ELR (cell line): ENCODE data around the gene TMED10.
"Not testable (repeated sequence)": the region's sequence is repeated elsewhere in the genome, so short reads cannot be mapped to it uniquely, and the experiment has no call there.

ENCODE experiments used
- DNase-seq: peaks from one replicate; pipeline ENCODE4 v3.0.0-alpha.2; 2015; ENCODE audit warnings: low read depth

The TMED10 gene

DNA sequence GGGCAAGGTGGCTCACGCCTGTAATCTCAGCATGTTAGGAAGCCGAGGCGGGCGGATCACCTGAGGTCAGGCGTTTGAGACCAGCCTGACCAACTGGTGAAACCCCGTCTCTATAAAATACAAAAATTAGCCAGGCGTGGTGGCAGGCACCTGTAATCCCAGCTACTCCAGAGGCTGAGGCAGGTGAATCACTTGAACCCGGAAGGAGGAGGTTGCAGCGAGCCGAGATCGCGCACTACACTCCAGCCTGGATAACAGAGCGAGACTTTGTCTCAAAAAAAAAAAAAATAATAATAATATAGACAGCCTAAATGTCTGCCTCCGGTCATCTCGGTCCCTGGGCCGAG, 49.0 kb downstream of the TMED10 start:
- DNase-seq: not testable (repeated sequence)

DNA sequence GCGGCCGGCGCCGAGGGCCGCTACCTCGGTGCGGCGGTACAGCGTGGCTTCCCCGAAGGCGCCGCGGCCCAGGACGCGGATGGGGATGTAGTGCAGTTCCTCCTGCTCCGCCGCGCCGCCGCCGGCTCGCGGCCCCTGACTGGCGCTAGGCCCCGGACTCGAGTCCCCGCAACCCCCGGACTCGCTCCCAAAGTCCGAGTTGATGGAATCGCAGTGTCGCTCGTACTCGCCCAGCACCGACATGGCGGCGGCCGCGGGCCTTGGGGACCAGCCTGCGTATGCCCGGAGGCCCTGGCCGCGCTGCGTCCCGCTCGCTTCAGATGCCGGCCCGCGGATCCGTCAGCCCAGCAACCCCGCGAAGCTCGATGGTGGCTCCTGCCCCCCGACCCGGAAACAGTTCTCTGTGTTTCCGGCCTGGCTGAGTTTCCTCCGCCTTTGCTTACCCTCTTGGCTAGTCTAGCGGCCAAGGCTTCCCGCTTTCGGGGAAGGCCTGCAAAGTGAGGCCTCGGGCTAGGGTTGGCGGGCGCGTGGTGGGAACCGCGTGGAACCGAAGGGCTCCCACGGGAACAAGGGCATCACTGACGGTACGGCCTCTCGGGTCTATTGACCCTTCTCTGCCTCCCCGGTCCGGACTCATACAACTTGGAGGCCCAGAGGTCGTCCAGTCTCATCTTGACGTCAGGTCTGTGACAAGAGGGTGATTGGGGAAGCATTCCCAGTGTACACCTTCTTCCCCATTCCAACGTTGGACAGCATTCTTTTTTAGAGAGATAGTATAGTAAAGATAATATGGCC, 49.5 kb downstream of the TMED10 start, which contains the start of gene NEK9:
TSS of gene NEK9 (minus strand) at position 370 of the 795 bp plus-strand sequence. CDS start at position 243, 127 bp downstream.
- peak; percentile 92 for DNase-seq

DNA sequence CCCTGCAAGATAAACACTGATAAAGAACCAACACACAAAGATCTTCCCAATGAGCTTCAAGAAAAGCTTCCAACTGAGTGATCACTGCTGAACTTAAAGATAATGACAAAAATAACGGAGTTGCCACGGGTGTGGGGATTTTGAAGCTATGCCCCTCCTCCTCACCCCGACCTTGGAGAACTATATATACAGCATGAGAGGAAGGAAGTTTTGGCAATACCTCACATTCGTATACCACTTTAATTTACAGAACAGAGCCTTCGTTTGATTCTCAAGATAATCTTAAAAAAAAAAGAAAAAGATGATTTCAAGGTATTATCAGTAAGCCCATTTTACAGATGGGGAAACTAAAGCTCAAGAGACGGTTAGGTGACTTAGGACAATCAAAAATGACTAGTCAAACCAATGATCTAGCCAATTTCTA, 50.3 kb downstream of the TMED10 start:
- DNase-seq: peak; percentile 38

DNA sequence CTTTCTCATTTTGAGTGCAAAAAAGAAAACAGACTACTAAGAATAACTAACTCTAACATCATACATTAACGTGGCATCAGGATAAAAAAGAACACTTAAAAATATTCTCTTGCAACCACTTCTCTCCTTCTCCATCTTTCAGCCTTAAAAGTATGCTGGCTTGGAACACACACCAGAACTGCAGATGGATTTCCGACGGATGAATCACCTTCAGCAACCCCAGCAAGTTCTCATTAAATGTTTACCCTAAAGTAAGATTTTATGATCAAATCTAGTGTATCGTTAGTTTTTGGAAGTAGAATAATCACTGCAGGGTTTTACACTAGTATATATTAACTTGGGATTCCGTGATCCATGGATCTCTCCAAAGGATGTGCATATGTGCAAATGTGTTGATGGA, 50.8 kb downstream of the TMED10 start:
- peak; percentile 74 for DNase-seq

DNA sequence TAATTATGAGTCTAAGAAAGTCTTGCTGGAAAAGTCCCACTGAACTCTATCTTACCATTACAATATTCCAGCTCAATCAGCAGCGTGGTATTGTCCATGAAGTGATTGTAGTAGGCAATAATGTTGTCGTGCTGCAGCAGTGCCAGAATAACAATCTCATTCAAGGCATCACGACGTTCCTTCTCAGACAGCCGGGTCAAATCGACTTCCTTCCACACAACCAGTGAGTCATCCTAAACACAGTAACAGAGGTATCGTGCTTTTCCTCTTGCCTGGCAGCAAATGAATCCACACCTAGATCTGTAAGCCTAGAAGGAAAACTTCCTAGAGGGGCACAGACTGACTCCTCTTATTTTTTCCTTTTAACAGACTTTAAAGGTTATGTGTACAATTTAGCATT, 52.4 kb downstream of the TMED10 start:
- DNase-seq: peak; percentile 91

DNA sequence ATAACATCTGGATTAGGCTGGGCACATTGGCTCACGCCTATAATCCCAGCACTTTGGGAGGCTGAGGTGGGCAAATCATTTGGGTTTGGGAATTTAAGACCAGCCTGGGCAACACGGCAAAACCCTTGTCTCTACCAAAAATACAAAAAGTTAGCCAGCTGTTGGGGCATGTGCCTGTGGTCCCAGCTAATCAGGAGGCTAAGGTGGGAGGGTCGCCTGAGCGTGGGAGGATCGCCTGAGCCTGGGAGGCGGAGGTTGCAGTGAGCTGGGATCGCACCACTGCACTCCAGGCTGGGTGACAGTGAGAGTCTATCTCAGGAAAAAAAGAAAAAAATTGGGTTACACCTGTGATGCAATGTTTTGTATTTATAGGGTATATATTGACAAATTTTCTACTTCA, 54.9 kb downstream of the TMED10 start:
- DNase-seq: no peak

DNA sequence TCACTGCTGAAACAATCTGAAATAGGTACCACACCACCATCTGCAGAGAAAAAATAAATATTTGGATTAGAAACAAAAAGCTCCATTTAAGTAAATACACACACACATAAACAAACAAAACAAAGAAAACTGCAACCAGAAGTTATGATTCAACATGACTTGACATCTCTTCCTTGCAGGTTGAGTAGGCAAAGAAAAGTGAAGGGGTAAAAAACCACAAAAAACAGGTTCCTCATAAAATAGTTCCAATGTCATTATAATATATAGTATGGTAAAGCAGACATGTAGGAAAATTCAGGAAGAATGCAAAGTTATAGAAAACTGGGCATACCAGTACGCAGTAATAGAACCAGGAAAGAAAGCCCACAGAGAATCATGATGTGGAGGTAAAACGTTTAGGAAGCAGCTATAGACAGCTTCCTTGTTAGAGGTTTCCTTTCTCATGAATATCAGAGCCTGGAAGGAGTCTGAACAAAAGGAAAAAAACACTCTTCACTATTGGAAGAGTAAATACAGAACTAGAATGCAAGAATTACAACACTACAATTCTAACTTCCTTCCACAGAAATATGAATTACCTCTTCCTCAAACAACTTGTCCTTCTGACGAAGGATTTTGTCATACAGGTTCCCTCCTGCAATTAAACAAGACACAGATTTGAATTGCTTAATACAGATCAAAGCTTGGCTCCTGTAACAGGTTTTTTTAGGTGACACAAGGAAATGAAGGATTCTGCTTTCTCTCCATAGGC, 55.7 kb downstream of the TMED10 start:
- no peak for DNase-seq

DNA sequence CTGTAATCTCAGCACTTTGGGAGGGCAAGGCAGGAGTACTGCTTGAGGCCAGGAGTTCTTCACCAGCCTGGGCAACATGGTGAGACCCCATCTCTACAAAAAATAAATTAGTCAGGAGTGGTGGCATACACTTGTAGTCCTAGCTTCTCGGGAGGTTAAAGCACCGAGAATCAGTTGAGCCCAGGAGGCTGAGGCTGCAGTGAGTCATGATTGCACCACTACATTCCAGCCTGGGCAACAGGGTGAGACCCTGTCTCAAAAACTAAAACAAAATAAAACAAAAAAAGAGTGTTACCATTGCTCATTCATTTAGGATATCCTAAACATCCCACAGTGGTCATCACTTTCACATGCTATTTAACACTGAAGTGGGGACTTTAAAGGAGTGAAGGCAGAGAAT, 57.4 kb downstream of the TMED10 start:
- DNase-seq: peak; percentile 60

DNA sequence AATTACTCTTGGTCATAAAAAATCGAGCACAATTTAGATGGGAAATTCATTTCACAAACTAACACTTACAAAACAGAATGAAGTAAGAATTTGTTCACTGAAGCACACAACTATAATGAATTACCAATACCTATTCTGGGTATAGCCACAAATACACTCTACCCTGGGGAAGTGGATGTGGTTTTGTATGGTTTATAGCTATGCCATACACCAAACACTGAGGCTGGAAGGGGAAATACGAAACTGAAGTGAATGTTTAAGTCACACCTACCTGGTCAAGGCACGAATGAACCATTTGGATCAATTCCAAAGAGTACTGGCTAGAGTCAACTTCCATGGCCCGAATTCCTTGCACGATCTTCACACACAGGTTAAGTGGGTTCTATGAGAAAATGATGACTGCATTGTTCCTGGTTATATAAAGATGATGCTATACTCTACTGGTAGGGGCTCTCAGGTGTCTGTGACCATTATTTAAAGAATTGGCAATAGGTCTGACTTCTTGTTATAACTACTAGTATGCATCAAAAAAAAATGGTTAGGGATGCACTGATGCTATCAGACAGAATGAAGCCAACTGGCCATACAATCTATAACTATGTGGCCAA, 62.4 kb downstream of the TMED10 start:
- no peak for DNase-seq

DNA sequence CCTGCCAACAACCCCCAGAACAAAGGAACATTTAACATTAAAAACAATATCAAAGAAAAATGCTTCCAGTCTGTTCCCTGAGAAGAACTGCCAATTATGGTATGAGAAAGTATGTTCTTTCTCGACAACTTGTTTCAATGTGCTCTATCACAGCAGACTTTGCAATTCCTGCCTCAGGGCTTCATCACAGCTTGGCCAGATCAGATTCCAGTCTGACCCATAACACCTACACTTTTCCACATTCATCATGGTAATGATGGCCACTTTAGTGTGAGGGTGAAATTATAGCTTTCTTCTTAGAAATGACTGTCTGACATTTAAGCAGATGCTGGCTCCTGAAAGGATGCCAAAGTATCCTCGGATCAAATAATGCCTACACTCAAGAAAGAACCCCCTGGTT, 66.5 kb downstream of the TMED10 start:
- DNase-seq: no peak

DNA sequence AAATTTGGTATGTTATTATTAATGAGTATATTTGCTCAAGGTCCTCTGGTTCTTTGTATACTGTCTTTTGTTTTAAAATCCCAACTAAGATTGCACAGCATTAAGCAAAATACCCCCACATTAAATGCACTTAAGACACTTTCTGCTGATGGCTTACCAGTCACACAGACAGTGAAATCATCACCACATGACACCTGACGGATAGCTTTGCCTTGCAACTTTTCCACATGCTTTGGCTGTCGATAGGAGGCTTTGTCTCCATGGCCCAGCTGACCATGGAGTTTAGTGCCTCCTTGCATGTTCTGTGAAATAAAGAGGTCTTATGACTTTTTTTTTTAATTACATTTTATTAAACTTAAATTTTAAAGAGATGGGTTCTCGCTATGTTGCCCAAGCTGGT, 69.2 kb downstream of the TMED10 start:
- DNase-seq: no peak

DNA sequence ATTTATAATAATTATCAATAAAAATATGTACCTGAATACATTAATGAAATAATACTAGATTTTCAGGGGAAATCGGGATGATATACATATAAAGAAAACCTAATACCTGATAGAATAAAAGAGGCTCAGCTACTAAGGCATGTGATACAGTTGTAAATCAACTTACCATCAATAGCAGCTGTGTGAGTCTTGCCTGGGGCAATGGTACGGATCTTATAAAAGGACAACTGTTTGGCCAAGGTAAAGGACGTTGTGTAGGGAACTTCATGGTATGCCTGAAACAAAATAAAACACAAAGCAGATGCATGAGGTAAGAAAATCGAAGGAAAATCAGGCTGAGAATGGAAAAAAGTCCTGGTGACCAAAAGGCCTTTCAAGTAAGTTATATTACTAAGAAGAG, 74.9 kb downstream of the TMED10 start:
- DNase-seq: no peak

DNA sequence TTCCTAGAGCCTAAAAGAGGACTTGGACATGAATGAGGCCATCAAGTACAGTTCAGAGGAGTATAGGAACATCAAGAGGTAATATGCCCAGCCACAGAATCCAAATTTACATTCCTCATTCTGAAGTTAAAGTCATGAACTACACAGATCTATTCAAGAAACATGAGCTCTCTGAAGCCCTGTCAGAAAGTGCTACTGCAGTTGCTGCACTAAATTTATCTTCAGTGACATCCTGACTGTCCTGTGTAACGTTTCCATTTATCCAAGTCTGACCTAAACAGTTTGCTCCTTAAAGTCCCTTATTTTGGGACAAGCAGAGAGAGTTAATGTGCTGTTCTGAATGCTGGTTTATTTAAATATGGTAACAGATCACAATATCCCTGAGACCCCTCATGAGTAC, 77.7 kb downstream of the TMED10 start:
- DNase-seq: no peak

DNA sequence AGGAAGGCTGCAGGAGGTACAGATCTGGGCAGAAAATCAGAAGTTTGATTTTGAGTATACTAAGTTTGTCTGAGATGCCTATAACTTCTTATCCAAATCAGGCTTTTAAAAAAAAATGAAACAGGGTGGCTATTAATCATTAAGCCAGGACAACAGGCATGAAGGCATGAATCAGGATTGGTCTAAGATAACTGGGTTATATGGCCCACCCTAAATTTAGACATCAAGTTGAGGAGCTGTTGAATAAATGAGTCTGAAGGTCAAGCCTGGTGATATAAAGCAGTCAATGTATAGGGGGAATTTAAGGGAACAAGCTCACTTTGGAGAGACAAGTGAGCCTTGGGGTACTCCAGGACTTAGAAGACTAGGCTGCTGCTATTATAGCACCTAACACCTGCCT, 78.2 kb downstream of the TMED10 start:
- DNase-seq: no peak

DNA sequence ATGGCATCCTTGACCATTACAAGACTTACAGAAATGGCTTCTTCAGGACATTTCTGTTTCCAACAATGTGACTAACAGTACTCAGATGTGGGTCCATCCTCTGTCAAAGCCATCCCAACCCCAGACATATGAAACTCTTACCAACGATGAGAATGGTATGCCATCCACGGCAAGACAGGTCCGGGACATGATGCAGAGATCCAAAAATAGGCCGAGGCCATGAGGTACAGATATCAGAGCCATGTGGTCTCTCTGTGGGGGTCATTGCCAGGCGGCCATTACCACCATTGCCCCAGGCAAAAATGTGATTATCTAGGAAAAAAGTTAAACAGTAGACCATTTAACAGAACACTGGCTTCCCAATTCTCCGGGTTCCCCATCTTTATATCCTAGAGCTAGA, 79.5 kb downstream of the TMED10 start:
- no peak for DNase-seq

DNA sequence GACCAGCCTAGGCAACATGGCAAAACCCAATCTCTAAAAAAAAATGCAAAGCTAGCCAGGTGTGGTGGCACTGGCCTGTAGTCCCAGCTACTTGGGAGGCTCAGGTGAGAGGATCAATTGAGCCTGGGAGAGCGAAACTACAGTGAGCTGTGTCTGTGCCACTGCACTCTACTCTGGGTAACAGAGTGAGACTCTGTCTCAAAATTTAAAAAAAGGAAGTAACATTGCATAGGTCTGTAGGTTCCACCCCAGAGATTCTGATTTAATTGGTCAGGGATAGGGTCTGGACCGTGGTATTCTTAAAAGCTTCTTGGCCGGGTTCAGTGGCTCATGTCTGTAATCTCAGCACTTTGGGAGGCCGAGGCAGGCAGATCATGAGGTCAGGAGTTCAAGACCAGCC, 80.7 kb downstream of the TMED10 start:
- DNase-seq: no peak

DNA sequence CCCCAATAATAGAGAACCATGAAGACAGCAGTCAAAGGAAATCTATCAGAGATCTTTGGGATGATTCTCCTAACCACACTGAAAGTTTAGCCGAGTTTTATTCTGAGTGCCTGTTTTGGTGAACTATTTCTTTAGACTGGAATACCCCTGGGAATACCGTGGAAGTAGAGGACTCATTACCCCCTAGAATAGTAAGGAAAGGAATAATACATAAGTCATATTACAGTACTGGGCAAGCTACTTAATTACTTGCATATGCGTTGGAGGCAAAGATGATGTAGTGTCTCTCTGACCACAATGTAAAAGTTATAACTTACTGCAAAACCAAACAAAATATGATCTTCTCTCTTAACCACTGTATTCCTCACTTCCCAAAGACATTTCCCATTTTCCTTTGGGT, 81.5 kb downstream of the TMED10 start:
- no peak for DNase-seq

DNA sequence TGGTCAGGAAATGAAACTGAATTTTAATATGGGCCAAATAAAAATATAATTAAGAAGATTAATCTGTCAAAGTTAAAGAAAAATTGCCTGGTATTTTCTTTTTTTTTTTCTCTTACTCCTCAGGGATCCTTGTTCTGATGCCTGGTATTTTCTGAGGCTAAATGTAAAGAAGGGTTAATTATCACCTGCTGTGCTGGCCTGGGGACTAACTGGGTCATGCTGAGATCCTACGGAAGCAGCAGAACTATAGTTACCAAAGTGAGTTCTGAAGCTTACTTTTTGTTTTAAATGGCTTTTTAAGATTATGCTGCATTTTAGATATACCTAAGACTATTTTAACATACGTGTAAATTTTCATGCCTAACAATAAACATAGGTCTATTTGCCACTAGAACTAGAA, 83.7 kb downstream of the TMED10 start:
- DNase-seq: no peak

DNA sequence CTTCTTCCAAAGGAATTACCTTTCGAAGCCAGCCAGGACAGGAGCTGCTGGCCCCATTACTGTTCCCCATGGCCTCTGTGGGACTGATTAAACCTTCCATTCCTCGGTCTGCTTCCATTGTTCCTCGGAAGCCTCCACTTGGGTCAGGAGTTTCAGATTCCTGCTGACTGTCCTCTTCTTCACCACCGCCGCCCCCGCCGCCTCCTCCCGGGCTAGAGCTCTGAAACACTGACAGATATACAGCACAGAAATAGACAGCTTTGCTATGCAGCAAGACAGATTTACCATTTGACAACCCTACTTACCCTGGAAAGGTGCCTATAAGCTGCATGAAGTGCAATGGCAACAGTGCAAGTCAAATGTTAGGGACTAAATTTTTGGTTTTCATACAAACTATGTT, 85.2 kb downstream of the TMED10 start:
- no peak for DNase-seq

DNA sequence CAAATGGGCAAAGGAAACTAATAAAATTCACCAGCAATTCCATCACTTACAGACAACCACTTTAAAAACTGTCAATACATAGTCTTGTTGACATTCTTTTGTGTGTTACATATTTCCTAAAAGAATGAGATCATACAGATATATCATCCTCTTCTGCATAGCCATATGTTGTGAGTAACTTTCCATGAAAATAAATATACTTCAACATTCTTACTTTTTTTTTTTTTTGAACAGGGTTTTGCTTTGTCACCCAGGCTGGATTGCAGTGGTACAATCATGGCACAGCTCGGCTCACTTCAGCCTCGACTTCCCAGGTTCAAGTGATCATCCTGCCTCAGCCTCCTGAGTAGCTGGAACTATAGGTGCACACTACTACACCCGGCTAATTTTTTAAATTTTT, 86.1 kb downstream of the TMED10 start:
- DNase-seq: peak; percentile 53

DNA sequence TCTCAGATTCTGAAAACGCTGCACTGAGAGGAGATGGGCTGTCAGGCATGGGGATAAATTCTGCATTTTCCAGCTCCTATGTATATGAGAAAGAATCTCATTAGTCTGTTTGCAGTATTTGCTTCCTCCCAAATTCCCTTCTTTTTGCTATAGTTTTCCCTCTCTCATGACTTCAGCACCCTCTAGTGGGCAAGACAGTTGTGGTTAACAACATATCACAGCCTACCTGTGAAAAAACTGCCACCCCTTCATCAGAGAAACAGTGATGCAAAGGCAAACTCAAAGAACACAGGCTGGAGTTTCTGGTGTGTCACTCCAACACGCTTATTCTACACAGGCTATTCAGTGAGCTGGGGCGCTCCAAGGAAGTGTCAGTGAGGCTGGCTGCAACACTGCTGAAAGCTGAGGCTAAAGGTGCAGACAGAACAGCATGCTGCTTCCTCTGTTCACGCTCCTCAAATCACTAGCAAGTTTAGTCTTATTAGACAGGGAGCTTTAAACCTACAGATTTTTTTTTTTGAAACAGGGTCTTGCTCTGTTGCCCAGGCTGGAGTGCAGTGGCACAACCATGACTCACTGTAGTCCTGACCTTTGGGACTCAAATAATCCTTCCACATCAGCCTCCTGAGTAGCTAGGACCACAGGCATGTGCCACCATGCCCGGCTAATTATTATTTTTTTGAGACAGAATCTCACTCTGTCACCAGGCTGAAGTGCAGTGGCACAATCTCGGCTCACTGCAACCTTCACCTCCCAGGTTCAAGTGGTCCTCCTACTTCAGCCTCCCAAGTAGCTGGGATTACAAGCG, 87.6 kb downstream of the TMED10 start:
- DNase-seq: peak; percentile 79

DNA sequence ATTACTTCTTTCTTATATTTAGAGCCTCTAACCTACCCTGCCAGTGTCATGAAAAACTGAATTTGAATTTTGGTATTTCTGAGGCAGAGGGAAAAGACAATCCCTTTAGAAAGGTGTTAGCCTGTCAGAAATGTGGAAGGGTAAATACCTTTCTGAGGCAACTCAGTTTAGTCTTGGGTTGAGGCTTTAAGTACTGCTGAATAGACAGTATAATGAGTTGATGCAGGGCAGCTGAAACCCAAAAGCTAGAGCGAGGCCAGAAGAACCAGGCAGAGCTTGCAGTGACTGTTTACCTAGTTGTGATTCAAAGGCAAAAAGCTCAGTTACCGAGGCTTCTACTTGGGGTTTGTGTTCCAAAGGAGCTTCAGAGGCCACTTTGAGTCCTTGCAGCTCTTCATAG, 88.3 kb downstream of the TMED10 start:
- DNase-seq: no peak
